GM23338 (cell line): ENCODE measurements around the gene DSE. TPM values are rescaled to one million over a fixed set of nuclear protein-coding genes. Genes with fewer than 3 reads are reported as not detected.
A peak's percentile ranks its signal among the peaks of the same experiment; 100 is the strongest.

Source experiments
- ATAC-seq: fragments of 200-7000 bp; cut with Tn5 transposase; 3 replicates; pipeline ENCODE4 v1.9.1; 2020
- DNase-seq: peaks from one replicate; pipeline ENCODE4 v3.0.0-alpha.2; 2015; ENCODE audit warnings: low spot score
- H2AFZ ChIP-seq: fragments of 200-600 bp; sonication (generic); 2 replicates; pipeline ENCODE4 v1.8.0; 2016; ENCODE audit warnings: antibody characterized with exemption, mild to moderate bottlenecking, moderate library complexity
- H3F3A ChIP-seq: fragments of 200-600 bp; sonication (generic); replicated peaks from 2 replicates; pipeline ENCODE4 v1.8.0; 2017; ENCODE audit warnings: antibody characterized with exemption, mixed run types, low read depth
- H3K27ac ChIP-seq: fragments of 200-600 bp; sonication (generic); 2 replicates; pipeline ENCODE4 v1.6.1; 2016; ENCODE audit warnings: low read depth
- H3K27me3 ChIP-seq: fragments of 200-600 bp; sonication (generic); 2 replicates; pipeline ENCODE4 v1.8.0; 2016; ENCODE audit warnings: mild to moderate bottlenecking, mixed run types, moderate library complexity; ENCODE audit not compliant: insufficient read depth
- H3K36me3 ChIP-seq: fragments of 200-600 bp; sonication (generic); 2 replicates; pipeline ENCODE4 v1.8.0; 2016; ENCODE audit warnings: mild to moderate bottlenecking; ENCODE audit not compliant: insufficient read depth
- H3K4me1 ChIP-seq: fragments of 200-600 bp; sonication (generic); 2 replicates; pipeline ENCODE4 v1.8.0; 2016; ENCODE audit warnings: mild to moderate bottlenecking, moderate library complexity; ENCODE audit not compliant: insufficient read depth
- H3K4me2 ChIP-seq: fragments of 200-600 bp; sonication (generic); 2 replicates; pipeline ENCODE4 v1.7.1; 2017; ENCODE audit warnings: mixed run types
- H3K4me3 ChIP-seq: fragments of 200-600 bp; sonication (generic); 2 replicates; pipeline ENCODE4 v1.6.1; 2016; ENCODE audit warnings: mixed run types
- H3K79me2 ChIP-seq: fragments of 200-600 bp; sonication (generic); replicated peaks from 2 replicates; pipeline ENCODE4 v1.8.0; 2017; ENCODE audit warnings: mild to moderate bottlenecking; ENCODE audit not compliant: insufficient read depth
- H3K9me2 ChIP-seq: fragments of 200-600 bp; sonication (generic); 2 replicates; pipeline ENCODE4 v1.8.0; 2017; ENCODE audit not compliant: insufficient read depth
- H4K20me1 ChIP-seq: fragments of 200-600 bp; sonication (generic); replicated peaks from 2 replicates; pipeline ENCODE4 v1.8.0; 2017; ENCODE audit warnings: mild to moderate bottlenecking; ENCODE audit not compliant: insufficient read depth
- H3K27ac Mint-ChIP-seq: 2 replicates; pipeline ENCODE4 v1.8.0; 2020; ENCODE audit warnings: inconsistent platforms, mild to moderate bottlenecking, moderate library complexity, mixed read lengths
- H3K27me3 Mint-ChIP-seq: 3 replicates; pipeline ENCODE4 v1.8.0; 2022; ENCODE audit warnings: low read depth, mild to moderate bottlenecking, moderate library complexity, mixed read lengths, inconsistent platforms; ENCODE audit not compliant: insufficient read depth, poor library complexity
- H3K36me3 Mint-ChIP-seq: 3 replicates; pipeline ENCODE4 v1.8.0; 2021; ENCODE audit warnings: low read depth, mild to moderate bottlenecking, inconsistent platforms, moderate library complexity, mixed read lengths
- H3K4me1 Mint-ChIP-seq: 3 replicates; pipeline ENCODE4 v1.8.0; 2020; ENCODE audit warnings: mild to moderate bottlenecking, inconsistent platforms, mixed read lengths
- H3K4me3 Mint-ChIP-seq: 3 replicates; pipeline ENCODE4 v1.8.0; 2021; ENCODE audit warnings: moderate library complexity, mild to moderate bottlenecking, inconsistent platforms, mixed read lengths
- H3K9me3 Mint-ChIP-seq: 3 replicates; pipeline ENCODE4 v1.8.0; 2020; ENCODE audit warnings: moderate library complexity, mild to moderate bottlenecking, inconsistent platforms, mixed read lengths
- CREB1 ChIP-seq: fragments of 250-450 bp; sonication (Bioruptor Pico); IDR thresholded peaks from 2 replicates; pipeline ENCODE4 v1.5.0; 2020; ENCODE audit warnings: low read depth, mild to moderate bottlenecking, moderate library complexity
- CTCF ChIP-seq, 2 experiments: fragments of 200-600 bp in 1 of 2; sonication (generic) in 1 of 2; conservative IDR thresholded peaks; 2 replicates each; pipeline versions ENCODE4 v1.5.1 to v1.6.1; 2016 to 2017; ENCODE audit warnings: antibody characterized with exemption in 2 of 2, low read depth in 2 of 2, mild to moderate bottlenecking in 2 of 2, moderate library complexity in 1 of 2
- EZH2 ChIP-seq: fragments of 200-600 bp; sonication (generic); IDR thresholded peaks from one replicate; pipeline ENCODE4 v1.8.0; 2017; ENCODE audit warnings: antibody characterized with exemption, mild to moderate bottlenecking, low read depth; ENCODE audit not compliant: unreplicated experiment
- EZH2phosphoT487 ChIP-seq: fragments of 200-600 bp; sonication (generic); IDR thresholded peaks from one replicate; pipeline ENCODE4 v1.8.1; 2018; ENCODE audit warnings: antibody characterized with exemption; ENCODE audit not compliant: unreplicated experiment
- JUNB ChIP-seq: IDR thresholded peaks from one replicate; pipeline ENCODE4 v1.6.1; 2016; ENCODE audit warnings: antibody characterized with exemption; ENCODE audit not compliant: unreplicated experiment
- NANOG ChIP-seq: IDR thresholded peaks from 2 replicates; pipeline ENCODE4 v1.6.1; 2016; ENCODE audit warnings: antibody characterized with exemption, borderline replicate concordance
- POLR2AphosphoS5 ChIP-seq: IDR thresholded peaks from 2 replicates; pipeline ENCODE4 v1.6.1; 2016; ENCODE audit warnings: antibody characterized with exemption, low read depth
- REST ChIP-seq: IDR thresholded peaks from one replicate; pipeline ENCODE4 v1.6.1; 2018; ENCODE audit warnings: antibody characterized with exemption; ENCODE audit not compliant: unreplicated experiment
- ZNF114 ChIP-seq: fragments of 250-450 bp; sonication (Bioruptor Pico); IDR thresholded peaks from 2 replicates; pipeline ENCODE4 v1.5.0; 2020; ENCODE audit warnings: mild to moderate bottlenecking, moderate library complexity
- ZNF331 ChIP-seq: fragments of 250-450 bp; sonication (Bioruptor Pico); IDR thresholded peaks from 2 replicates; pipeline ENCODE4 v1.5.0; 2020; ENCODE audit warnings: low read depth, mild to moderate bottlenecking, moderate library complexity
- polyA plus RNA-seq: library from polyadenylated mRNA; unstranded; fragments of >200 nt; fragmentation: Nextera tagmentation; extraction: Ambion mirVana; gene quantifications from 2 replicates; pipeline ENCODE4 v1.2.1, GENCODE V29; 2016
- total RNA-seq: library from RNA; depleted of rRNA; stranded (reverse); fragments of >200 nt; shearing (Covaris generic); gene quantifications from 2 replicates; pipeline ENCODE4 v1.2.3, GENCODE V29; 2014

The DSE gene
- total and polyA plus RNA-seq, 2 experiments from 2014 or later: 18.8 to 45.2 TPM

- no peak overlapping the region for H3K27ac ChIP-seq
- Mint-ChIP-seq H3K4me3 (no peak overlapping the region), H3K27ac (no peak overlapping the region), H3K9me3 (no peaks in the 10 kb centered on the region), H3K36me3 (peaks cover 23% of the 10 kb centered on the region), H3K27me3 (peaks cover 2% of the 10 kb centered on the region), H3K4me1 (peaks cover 30% of the 10 kb centered on the region)
- H4K20me1 ChIP-seq: no peaks in the 10 kb centered on the region
- no peak overlapping the region for H3K4me3 ChIP-seq
- no peak overlapping the region for H2AFZ ChIP-seq
- no peak overlapping the region for H3K4me2 ChIP-seq
- no peaks in the 10 kb centered on the region for H3K27me3 ChIP-seq
- H3K79me2 ChIP-seq: no peaks in the 10 kb centered on the region
- H3F3A ChIP-seq: no peaks in the 10 kb centered on the region
- DNase-seq (no peak), ATAC-seq (no peak)
- no peaks in the 10 kb centered on the region for H3K36me3 ChIP-seq
- H3K9me2 ChIP-seq: no peaks in the 10 kb centered on the region
- peaks cover 24% of the 10 kb centered on the region for H3K4me1 ChIP-seq
- TF ChIP-seq EZH2: no peak
- TF ChIP-seq NANOG: no peak
- no peak for TF ChIP-seq CTCF (conservative IDR thresholded peaks at IDR 0.05; ENCODE audit: low read depth in 2 of 2)
- TF ChIP-seq ZNF331: no peak
- TF ChIP-seq ZNF114: no peak
- TF ChIP-seq CREB1: no peak
- no peak for TF ChIP-seq POLR2AphosphoS5
- no peak for TF ChIP-seq REST
- no peak for TF ChIP-seq JUNB
These were observed 63.4 kb downstream of the DSE start for GRCh38 chr6:116434056-116434725.

GRCh38 chr6:116436586-116436985 is 65.8 kb downstream of the DSE start:
- Mint-ChIP-seq H3K4me1 (peaks cover 37% of the 10 kb centered on the region), H3K27me3 (no peaks in the 10 kb centered on the region), H3K9me3 (no peaks in the 10 kb centered on the region), H3K4me3 (no peak overlapping the region), H3K27ac (peak overlapping the region; percentile 1; the same call in 1 of the 2 replicates), H3K36me3 (peaks cover 11% of the 10 kb centered on the region)
- ATAC-seq (no peak), DNase-seq (no peak)
- Histone ChIP-seq H3K27ac (no peak overlapping the region), H2AFZ (no peak overlapping the region), H3K79me2 (no peaks in the 10 kb centered on the region), H3K36me3 (no peaks in the 10 kb centered on the region), H3K9me2 (no peaks in the 10 kb centered on the region), H3K4me3 (no peak overlapping the region), H3K4me1 (peaks cover 19% of the 10 kb centered on the region), H4K20me1 (no peaks in the 10 kb centered on the region), H3K4me2 (no peak overlapping the region), H3F3A (no peaks in the 10 kb centered on the region), H3K27me3 (no peaks in the 10 kb centered on the region)
- TF ChIP-seq EZH2phosphoT487 (no peak), REST (no peak), ZNF114 (no peak), EZH2 (no peak), NANOG (no peak), JUNB (no peak)
